ENCODE data around the gene QRSL1. TPM values are rescaled to one million over a fixed set of nuclear protein-coding genes. Genes with fewer than 3 reads are reported as not detected.

The QRSL1 gene
- total RNA-seq, 3 donors from 2014 or later = 7.4 to 17.1 (median 9.2) TPM

DNA sequence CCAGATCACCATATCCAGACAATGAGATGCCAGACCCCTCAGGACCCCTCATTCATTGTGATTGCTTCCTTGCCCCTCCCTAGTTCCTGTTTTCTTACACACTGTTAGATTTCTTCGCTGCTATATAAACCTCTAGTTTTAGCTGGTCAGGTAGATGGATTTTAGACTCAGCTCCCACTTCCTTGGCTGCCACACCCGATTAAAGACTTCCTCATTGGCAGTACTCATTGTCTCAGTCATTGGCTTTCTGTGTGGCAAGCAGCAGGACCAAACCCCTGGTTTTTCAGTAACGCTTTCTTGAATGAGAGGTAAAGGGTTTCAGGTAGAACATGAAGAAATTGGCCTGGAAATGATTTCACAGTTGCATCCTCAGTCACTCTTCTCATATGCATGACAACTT is 47.9 kb downstream of the QRSL1 start:
- H3K36me3 ChIP-seq = no peaks in the 10 kb centered on the region
- no peak for DNase-seq (ENCODE audit: low spot score in 2 of 2)
- no peaks in the 10 kb centered on the region for H3K27me3 ChIP-seq
- H3K27ac ChIP-seq = no peak overlapping the region
- no peaks in the 10 kb centered on the region for H3K4me1 ChIP-seq
- intact Hi-C loops (cut with DNase I; ENCODE audit: low total_unique reads) = no loop called here
- TF ChIP-seq POLR2A (IDR thresholded peaks at IDR 0.05) (no peak), POLR2AphosphoS5 (IDR thresholded peaks at IDR 0.05) (no peak)
- TF ChIP-seq, protein P1, sequence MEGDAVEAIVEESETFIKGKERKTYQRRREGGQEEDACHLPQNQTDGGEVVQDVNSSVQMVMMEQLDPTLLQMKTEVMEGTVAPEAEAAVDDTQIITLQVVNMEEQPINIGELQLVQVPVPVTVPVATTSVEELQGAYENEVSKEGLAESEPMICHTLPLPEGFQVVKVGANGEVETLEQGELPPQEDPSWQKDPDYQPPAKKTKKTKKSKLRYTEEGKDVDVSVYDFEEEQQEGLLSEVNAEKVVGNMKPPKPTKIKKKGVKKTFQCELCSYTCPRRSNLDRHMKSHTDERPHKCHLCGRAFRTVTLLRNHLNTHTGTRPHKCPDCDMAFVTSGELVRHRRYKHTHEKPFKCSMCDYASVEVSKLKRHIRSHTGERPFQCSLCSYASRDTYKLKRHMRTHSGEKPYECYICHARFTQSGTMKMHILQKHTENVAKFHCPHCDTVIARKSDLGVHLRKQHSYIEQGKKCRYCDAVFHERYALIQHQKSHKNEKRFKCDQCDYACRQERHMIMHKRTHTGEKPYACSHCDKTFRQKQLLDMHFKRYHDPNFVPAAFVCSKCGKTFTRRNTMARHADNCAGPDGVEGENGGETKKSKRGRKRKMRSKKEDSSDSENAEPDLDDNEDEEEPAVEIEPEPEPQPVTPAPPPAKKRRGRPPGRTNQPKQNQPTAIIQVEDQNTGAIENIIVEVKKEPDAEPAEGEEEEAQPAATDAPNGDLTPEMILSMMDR (IDR thresholded peaks at IDR 0.05) = no peak
- no peaks in the 10 kb centered on the region for H3K9me3 ChIP-seq
- H3K4me3 ChIP-seq = no peak overlapping the region

DNA sequence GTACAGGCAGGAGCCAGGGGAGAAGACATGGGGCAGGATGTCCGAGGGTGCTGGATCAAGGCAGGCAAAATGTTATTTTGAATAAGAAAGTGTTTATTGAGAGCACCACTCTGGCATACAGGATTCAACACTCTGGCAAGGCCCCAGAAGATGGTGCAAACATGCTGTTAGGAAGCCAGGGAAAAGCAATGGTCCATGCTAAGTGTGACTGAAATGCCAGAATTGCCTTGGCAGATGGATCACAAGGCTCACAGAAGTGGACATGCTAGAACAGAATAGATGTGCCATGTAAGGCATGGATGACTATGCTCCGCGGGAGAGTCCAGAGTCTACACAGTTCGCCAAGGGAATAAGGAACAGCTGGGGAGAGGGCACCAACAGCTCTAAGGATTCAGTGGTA is 54.6 kb downstream of the QRSL1 start:
- Histone ChIP-seq H3K27ac (no peak overlapping the region), H3K36me3 (no peaks in the 10 kb centered on the region), H3K27me3 (no peaks in the 10 kb centered on the region), H3K9me3 (no peaks in the 10 kb centered on the region), H3K4me3 (no peak overlapping the region), H3K4me1 (no peaks in the 10 kb centered on the region)
- intact Hi-C loops (cut with DNase I; ENCODE audit: low total_unique reads) = no loop called here
- TF ChIP-seq POLR2AphosphoS5 (IDR thresholded peaks at IDR 0.05) (no peak), POLR2A (IDR thresholded peaks at IDR 0.05) (no peak)
- TF ChIP-seq, protein P1 (IDR thresholded peaks at IDR 0.05) = no peak
- no peak for DNase-seq (ENCODE audit: low spot score in 2 of 2)

DNA sequence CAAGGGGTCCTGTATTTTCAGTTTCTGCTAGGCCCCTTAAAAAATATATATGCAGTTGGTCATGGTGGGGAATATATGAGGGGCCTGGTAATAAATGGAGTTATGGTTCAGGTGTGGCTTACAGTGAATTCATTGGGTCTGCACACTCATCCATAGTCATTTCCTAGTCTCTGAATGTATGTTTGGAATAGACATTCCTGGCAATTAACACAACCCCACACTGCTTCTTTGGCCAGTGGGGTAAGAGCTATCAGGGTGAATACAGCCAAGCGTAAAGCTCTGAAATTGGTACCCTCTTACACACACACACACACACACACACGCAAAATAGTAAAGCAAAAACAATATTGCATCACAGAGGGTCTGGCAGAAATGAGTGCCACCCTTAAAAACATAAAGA is 56.5 kb downstream of the QRSL1 start:
- no peaks in the 10 kb centered on the region for H3K36me3 ChIP-seq
- no peak for DNase-seq (ENCODE audit: low spot score in 2 of 2)
- no peak overlapping the region for H3K27ac ChIP-seq
- H3K4me3 ChIP-seq = no peak overlapping the region
- TF ChIP-seq POLR2A (IDR thresholded peaks at IDR 0.05) = no peak
- TF ChIP-seq, protein P1 (IDR thresholded peaks at IDR 0.05) = no peak
- no peak for TF ChIP-seq POLR2AphosphoS5 (IDR thresholded peaks at IDR 0.05)
- intact Hi-C loops (cut with DNase I; ENCODE audit: low total_unique reads) = no loop called here
- no peaks in the 10 kb centered on the region for H3K4me1 ChIP-seq
- no peaks in the 10 kb centered on the region for H3K9me3 ChIP-seq
- no peaks in the 10 kb centered on the region for H3K27me3 ChIP-seq

DNA sequence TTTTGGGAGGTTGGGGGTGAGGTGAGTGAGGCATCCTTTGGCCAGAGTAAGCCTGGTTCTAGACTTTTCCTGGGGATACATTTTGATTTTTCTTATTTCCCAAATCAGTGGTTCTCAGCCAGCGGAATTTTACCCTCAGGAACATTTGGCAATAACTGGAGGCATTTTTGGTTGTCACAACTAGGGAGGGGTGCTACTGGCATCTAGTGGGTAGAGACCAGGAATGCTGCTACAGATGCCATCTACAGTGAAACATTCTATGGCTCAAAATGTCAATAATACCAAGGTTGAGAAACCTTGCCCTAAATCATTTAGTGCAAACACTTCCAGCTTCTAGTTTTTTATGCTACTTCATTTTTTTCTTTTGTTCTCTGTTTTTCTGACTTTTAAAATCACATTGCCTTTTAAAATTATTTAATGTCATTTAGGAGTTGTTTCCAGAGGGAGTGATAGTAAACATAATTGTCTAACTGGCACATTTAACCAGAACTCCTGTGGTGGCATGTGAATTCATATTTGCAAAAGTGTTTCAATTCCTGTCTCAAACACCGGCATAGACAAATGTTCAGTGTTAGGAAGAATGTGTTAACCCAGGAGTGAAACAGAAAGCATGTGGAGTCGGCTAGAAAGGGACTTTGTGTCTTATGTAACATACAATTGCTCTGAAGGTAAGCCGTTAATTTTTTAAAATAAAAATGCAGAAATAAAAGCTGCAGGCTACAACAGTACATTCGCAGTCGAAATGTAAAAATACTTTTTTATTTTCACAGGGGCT is 59.0 kb downstream of the QRSL1 start:
- TF ChIP-seq POLR2A (IDR thresholded peaks at IDR 0.05) (no peak), POLR2AphosphoS5 (IDR thresholded peaks at IDR 0.05) (no peak)
- TF ChIP-seq, protein P1 (IDR thresholded peaks at IDR 0.05) = no peak
- no peaks in the 10 kb centered on the region for H3K9me3 ChIP-seq
- intact Hi-C loops (cut with DNase I; ENCODE audit: low total_unique reads) = no loop called here

DNA sequence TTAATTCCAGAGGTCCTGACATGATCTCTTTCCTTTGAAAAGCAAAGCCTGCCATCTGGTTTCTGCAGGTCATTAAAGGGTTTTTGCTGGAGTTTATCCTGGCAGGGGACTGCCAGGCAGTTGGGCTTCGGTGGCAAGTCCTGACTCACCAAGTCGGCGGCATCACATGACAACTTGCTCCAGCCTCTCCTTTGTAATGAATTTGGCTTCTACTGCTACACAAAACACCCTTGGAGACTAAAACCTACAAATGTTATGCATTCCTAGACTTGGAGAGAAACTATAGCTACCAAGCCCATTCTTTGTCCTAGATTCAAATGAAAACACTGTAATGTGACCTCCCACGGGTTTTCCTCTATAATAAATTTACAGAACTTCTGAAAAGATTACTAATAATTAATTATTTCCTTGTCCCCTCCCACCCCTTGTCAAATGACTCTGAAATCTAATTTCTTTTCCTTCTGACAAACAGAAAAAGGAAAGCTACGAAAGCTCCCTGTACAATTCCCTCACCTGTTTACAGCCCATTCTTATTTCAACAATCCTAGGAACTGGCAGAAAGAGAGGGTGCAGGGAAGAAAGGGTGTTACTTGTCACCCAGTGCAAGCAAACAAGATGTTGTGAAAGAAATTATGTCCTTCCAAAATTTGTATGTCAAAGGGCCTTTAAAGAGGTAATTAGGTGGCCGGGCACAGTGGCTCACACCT is 62.9 kb downstream of the QRSL1 start:
- Histone ChIP-seq H3K4me3 (no peak overlapping the region), H3K27me3 (no peaks in the 10 kb centered on the region), H3K4me1 (peaks cover 0 to 5% of the 10 kb centered on the region in 2 donors), H3K36me3 (no peaks in the 10 kb centered on the region), H3K27ac (peak overlapping the region; percentile 85 to 86), H3K9me3 (no peaks in the 10 kb centered on the region)
- intact Hi-C loops (cut with DNase I; ENCODE audit: low total_unique reads) = no loop called here
- no peak for TF ChIP-seq POLR2AphosphoS5 (IDR thresholded peaks at IDR 0.05)
- TF ChIP-seq, protein P1 (IDR thresholded peaks at IDR 0.05) = no peak
- no peak for TF ChIP-seq POLR2A (IDR thresholded peaks at IDR 0.05)
- peak; percentile 70 for DNase-seq (ENCODE audit: low spot score in 2 of 2)

More for the DNA sequence above, 59.0 kb downstream of the QRSL1 start:
- H3K27me3 ChIP-seq = no peaks in the 10 kb centered on the region
- H3K36me3 ChIP-seq = no peaks in the 10 kb centered on the region
- H3K27ac ChIP-seq = no peak overlapping the region
- H3K4me1 ChIP-seq = peaks cover 0 to 5% of the 10 kb centered on the region in 2 donors
- no peak overlapping the region for H3K4me3 ChIP-seq
- DNase-seq (ENCODE audit: low spot score in 2 of 2) = no peak

Data from breast epithelium (tissue), 4 donors.